H1 (cell line): ENCODE measurements around the gene TTR. TPM values are rescaled to one million over a fixed set of nuclear protein-coding genes. Genes with fewer than 3 reads are reported as not detected.

Experiments
- CTCF ChIA-PET: fragments of 300-600 bp; sonication (Branson Sonifier 250); formaldehyde crosslinking; loops from one replicate; lab custom pipeline; 2021; ENCODE audit not compliant: partially characterized antibody; lab: Charles Lee
- POLR2A ChIA-PET: fragments of 300-600 bp; sonication (Branson Sonifier 250); formaldehyde crosslinking; loops from one replicate; lab custom pipeline; 2021; ENCODE audit warnings: inconsistent platforms; ENCODE audit not compliant: partially characterized antibody; lab: Charles Lee
- DNase-seq, 2 experiments: peaks; one replicate each; pipeline versions ENCODE4 v3.0.0 to v3.0.0-alpha.2; 2010 to 2022; ENCODE audit warnings: low spot score in 2 of 2, low read depth in 1 of 2, mixed read lengths in 1 of 2
- FAIRE-seq: peaks from 2 replicates; lab custom pipeline; 2011; peaks lifted over from hg19 to GRCh38; lab: Jason Lieb, UNC
- H2AFZ ChIP-seq: 2 replicates; pipeline ENCODE4 v1.8.1; 2012; ENCODE audit warnings: low read length, inconsistent platforms
- H2AK5ac ChIP-seq: 2 replicates; pipeline ENCODE4 v1.6.1; 2013; ENCODE audit warnings: low read depth, low read length
- H2BK120ac ChIP-seq: replicated peaks from 2 replicates; pipeline ENCODE3; 2013; ENCODE audit warnings: low read depth, low read length, inconsistent platforms
- H2BK12ac ChIP-seq: 2 replicates; pipeline ENCODE4 v1.6.1; 2013; ENCODE audit warnings: low read depth, low read length
- H2BK15ac ChIP-seq: 2 replicates; pipeline ENCODE4 v1.6.1; 2013; ENCODE audit warnings: low read length
- H2BK20ac ChIP-seq: 2 replicates; pipeline ENCODE4 v1.6.1; 2013; ENCODE audit warnings: low read length
- H2BK5ac ChIP-seq: 2 replicates; pipeline ENCODE4 v1.6.1; 2013; ENCODE audit warnings: low read depth, low read length
- H3K14ac ChIP-seq: 2 replicates; pipeline ENCODE4 v1.6.1; 2013; ENCODE audit warnings: inconsistent platforms; ENCODE audit not compliant: insufficient read length
- H3K18ac ChIP-seq: 2 replicates; pipeline ENCODE4 v1.6.1; 2013; ENCODE audit warnings: low read length; ENCODE audit errors: extremely low read depth
- H3K23ac ChIP-seq: 2 replicates; pipeline ENCODE4 v1.6.1; 2013; ENCODE audit warnings: inconsistent platforms; ENCODE audit not compliant: insufficient read length
- H3K23me2 ChIP-seq: 2 replicates; pipeline ENCODE4 v1.6.1; 2013; ENCODE audit warnings: low read depth, low read length
- H3K27ac ChIP-seq: 2 replicates; pipeline ENCODE4 v1.6.1; 2011; ENCODE audit warnings: low read depth, low read length, inconsistent platforms
- H3K27me3 ChIP-seq, 4 experiments: replicated peaks in 1 of 4; 1 replicate in 1 of 4; 2 replicates in 3 of 4; pipeline versions ENCODE4 v1.6.1 to v1.8.1; 2011 to 2013; ENCODE audit warnings: low read length in 3 of 4, mild to moderate bottlenecking in 3 of 4, inconsistent platforms in 2 of 4, mixed read lengths in 2 of 4, moderate library complexity in 1 of 4; ENCODE audit not compliant: control insufficient read depth in 3 of 4, insufficient read depth in 3 of 4; ENCODE audit errors: extremely low read depth in 1 of 4
- H3K36me3 ChIP-seq, 4 experiments: 2 replicates each; pipeline versions ENCODE4 v1.6.1 to v1.8.1; 2011 to 2013; ENCODE audit warnings: mild to moderate bottlenecking in 4 of 4, low read length in 3 of 4, moderate library complexity in 2 of 4, control low read depth in 1 of 4, inconsistent platforms in 1 of 4; ENCODE audit not compliant: insufficient read depth in 4 of 4, control insufficient read depth in 2 of 4
- H3K4ac ChIP-seq: replicated peaks from 2 replicates; pipeline ENCODE3; 2013; ENCODE audit warnings: low read length, low read depth, mixed read lengths, inconsistent platforms; ENCODE audit not compliant: insufficient read length
- H3K4me1 ChIP-seq, 4 experiments: replicated peaks in 1 of 4; 1 replicate in 1 of 4; 2 replicates in 3 of 4; pipeline versions ENCODE4 v1.6.1 to v1.8.1; 2011 to 2013; ENCODE audit warnings: low read length in 3 of 4, inconsistent platforms in 2 of 4, mixed read lengths in 1 of 4; ENCODE audit not compliant: insufficient read depth in 4 of 4, control insufficient read depth in 3 of 4
- H3K4me2 ChIP-seq, 2 experiments: 2 replicates each; pipeline versions ENCODE4 v1.6.1 to v1.8.1; 2011 to 2013; ENCODE audit warnings: low read depth in 2 of 2, low read length in 2 of 2, control low read depth in 1 of 2, inconsistent platforms in 1 of 2, mild to moderate bottlenecking in 1 of 2; ENCODE audit not compliant: insufficient read depth in 1 of 2
- H3K4me3 ChIP-seq, 4 experiments: fragments of 200-600, 300-600 bp in 1 of 4; sonication (generic), shearing (Covaris generic), sonication (Bioruptor Twin) in 1 of 4; 2 replicates each; pipeline versions ENCODE4 v1.5.1 to v1.8.1; 2011 to 2016; ENCODE audit warnings: low read length in 4 of 4, low read depth in 3 of 4, control low read depth in 2 of 4, inconsistent platforms in 2 of 4, mild to moderate bottlenecking in 2 of 4, mixed read lengths in 1 of 4, moderate library complexity in 1 of 4; ENCODE audit not compliant: insufficient read depth in 2 of 4; ENCODE audit errors: extremely low read depth in 1 of 4
- H3K56ac ChIP-seq: replicated peaks from 2 replicates; pipeline ENCODE3; 2013; ENCODE audit warnings: low read depth, mild to moderate bottlenecking, mixed read lengths, low read length, inconsistent platforms; ENCODE audit not compliant: insufficient read length
- H3K79me1 ChIP-seq: 2 replicates; pipeline ENCODE4 v1.6.1; 2013; ENCODE audit warnings: low read depth, low read length, control low read depth
- H3K79me2 ChIP-seq, 2 experiments: 2 replicates each; pipeline versions ENCODE4 v1.6.1 to v1.8.1; 2012 to 2013; ENCODE audit warnings: low read length in 2 of 2, mild to moderate bottlenecking in 2 of 2, inconsistent platforms in 1 of 2; ENCODE audit not compliant: insufficient read depth in 2 of 2, control insufficient read depth in 1 of 2
- H3K9ac ChIP-seq, 4 experiments: replicated peaks in 1 of 4; 1 replicate in 1 of 4; 2 replicates in 3 of 4; pipeline versions ENCODE4 v1.6.1 to v1.8.1; 2011 to 2013; ENCODE audit warnings: low read depth in 3 of 4, low read length in 3 of 4, control low read depth in 2 of 4, mild to moderate bottlenecking in 2 of 4, moderate library complexity in 2 of 4, inconsistent platforms in 1 of 4; ENCODE audit errors: extremely low read depth in 1 of 4
- H3K9me3 ChIP-seq, 2 experiments: 2 replicates each; pipeline versions ENCODE4 v1.6.1 to v1.8.1; 2012 to 2013; ENCODE audit warnings: mild to moderate bottlenecking in 2 of 2, moderate library complexity in 2 of 2, control low read depth in 1 of 2, inconsistent platforms in 1 of 2, low read depth in 1 of 2, low read length in 1 of 2, mixed read lengths in 1 of 2; ENCODE audit not compliant: insufficient read depth in 2 of 2
- H4K20me1 ChIP-seq, 2 experiments: replicated peaks in 1 of 2; 2 replicates each; pipeline versions ENCODE3 to v1.8.1; 2011 to 2013; ENCODE audit warnings: inconsistent platforms in 2 of 2, low read length in 2 of 2, mild to moderate bottlenecking in 1 of 2; ENCODE audit not compliant: insufficient read depth in 2 of 2, control insufficient read depth in 1 of 2
- H4K5ac ChIP-seq: 2 replicates; pipeline ENCODE4 v1.6.1; 2013; ENCODE audit warnings: low read length, low read depth, mixed read lengths, inconsistent platforms; ENCODE audit not compliant: insufficient read length
- H4K8ac ChIP-seq: 2 replicates; pipeline ENCODE4 v1.8.0; 2013; ENCODE audit warnings: mild to moderate bottlenecking, moderate library complexity, low read length, inconsistent platforms; ENCODE audit not compliant: insufficient read depth; ENCODE audit errors: extremely low read depth
- H4K91ac ChIP-seq: replicated peaks from 2 replicates; pipeline ENCODE3; 2013; ENCODE audit warnings: low read length, mixed read lengths, inconsistent platforms; ENCODE audit not compliant: insufficient read length
- CBX8 ChIP-seq: fragments of 300-800, 300-1000 bp; sonication (generic); IDR thresholded peaks from 2 replicates; pipeline ENCODE4 v1.7.1; 2016; ENCODE audit warnings: low read depth, low read length, borderline replicate concordance
- WGBS, 2 experiments: shearing (Covaris generic) in 1 of 2; methylation state at CpG; one replicate each; pipeline versions ENCODE4 v1.1.6 to v1.1.7; 2013 to 2015; ENCODE audit warnings: low lambda C conversion rate in 2 of 2, mixed read lengths in 2 of 2, inconsistent platforms in 1 of 2, low coverage in 1 of 2, missing lambda C conversion rate in 1 of 2; ENCODE audit not compliant: insufficient replicate concordance in 2 of 2, insufficient coverage in 1 of 2, insufficient read length in 1 of 2; ENCODE audit errors: extremely low coverage in 1 of 2, missing lambda C conversion rate in 1 of 2; 5-methylcytosine and 5-hydroxymethylcytosine counted together
- polyA plus RNA-seq, 7 experiments: library from polyadenylated mRNA; depleted of rRNA in 3 of 7; stranded (reverse) in 5 of 7; unstranded in 2 of 7; fragments of >200 nt in 5 of 7; fragments of 200-250 nt in 2 of 7; gene quantifications; 1 replicate in 5 of 7; 2 replicates in 1 of 7; 4 replicates in 1 of 7; pipeline versions ENCODE4 v1.2.1 to v1.2.3, GENCODE V29; 2011 to 2013; ENCODE audit warnings: missing spikeins in 2 of 7, mixed read lengths in 2 of 7
- total RNA-seq: library from RNA; stranded (reverse); fragmentation: NEBNext Ultra II Directional; extraction: Animal tissue kit (Norgen Biotek cat#: 25700); gene quantifications from 2 replicates; pipeline ENCODE4 v1.2.1, GENCODE V29; 2021

The TTR gene
- total and polyA plus RNA-seq, 2 of the 8 experiments (the other 6 are each of a cell fraction or from before 2014, with no cell fraction given): not detected

GRCh38 chr18:31574359-31574758, 17.3 kb upstream of the TTR start:
- Histone ChIP-seq H3K23ac (no peak overlapping the region), H3K4me3 (no peak overlapping the region), H3K4me1 (no peaks in the 10 kb centered on the region), H3K36me3 (no peaks in the 10 kb centered on the region), H2BK120ac (no peak overlapping the region), H3K27ac (no peak overlapping the region), H3K79me1 (no peaks in the 10 kb centered on the region), H2BK20ac (no peak overlapping the region), H2AK5ac (no peak overlapping the region), H4K8ac (no peak overlapping the region), H4K5ac (no peak overlapping the region), H2BK5ac (no peak overlapping the region), H3K9me3 (no peaks in the 10 kb centered on the region), H3K18ac (no peak overlapping the region), H2AFZ (no peak overlapping the region), H2BK15ac (no peak overlapping the region), H4K91ac (no peak overlapping the region), H3K23me2 (no peaks in the 10 kb centered on the region), H4K20me1 (no peaks in the 10 kb centered on the region), H3K56ac (no peak overlapping the region), H3K79me2 (no peaks in the 10 kb centered on the region), H3K9ac (no peak overlapping the region), H3K4ac (no peak overlapping the region), H3K27me3 (no peaks in the 10 kb centered on the region), H3K4me2 (no peak overlapping the region), H3K14ac (no peak overlapping the region), H2BK12ac (no peak overlapping the region)
- ChIA-PET POLR2A (no interaction called here), CTCF (interaction anchor here (0.6 to 2.7 kb wide), 6 partner anchors 10 to 403 kb away, joined by 3 to 11 read pairs (median 4); no protein-coding TSS in a partner anchor)
- no peak for DNase-seq
- 89% methylated on average over 1 of the region's 1 CpG; no CpG with 5 or more reads in 1 of the 2 experiments for WGBS, 2 experiments
- no peak for FAIRE-seq
- TF ChIP-seq CBX8: no peak
